ENCODE results near the gene SELENOK. TPM values are rescaled to one million over a fixed set of nuclear protein-coding genes. Genes with fewer than 3 reads are reported as not detected.

The SELENOK gene
- total and polyA plus RNA-seq, 2 of the 13 experiments (the other 11 are each of a cell fraction or from before 2014, with no cell fraction given) = 67.0 to 81.0 TPM

DNA sequence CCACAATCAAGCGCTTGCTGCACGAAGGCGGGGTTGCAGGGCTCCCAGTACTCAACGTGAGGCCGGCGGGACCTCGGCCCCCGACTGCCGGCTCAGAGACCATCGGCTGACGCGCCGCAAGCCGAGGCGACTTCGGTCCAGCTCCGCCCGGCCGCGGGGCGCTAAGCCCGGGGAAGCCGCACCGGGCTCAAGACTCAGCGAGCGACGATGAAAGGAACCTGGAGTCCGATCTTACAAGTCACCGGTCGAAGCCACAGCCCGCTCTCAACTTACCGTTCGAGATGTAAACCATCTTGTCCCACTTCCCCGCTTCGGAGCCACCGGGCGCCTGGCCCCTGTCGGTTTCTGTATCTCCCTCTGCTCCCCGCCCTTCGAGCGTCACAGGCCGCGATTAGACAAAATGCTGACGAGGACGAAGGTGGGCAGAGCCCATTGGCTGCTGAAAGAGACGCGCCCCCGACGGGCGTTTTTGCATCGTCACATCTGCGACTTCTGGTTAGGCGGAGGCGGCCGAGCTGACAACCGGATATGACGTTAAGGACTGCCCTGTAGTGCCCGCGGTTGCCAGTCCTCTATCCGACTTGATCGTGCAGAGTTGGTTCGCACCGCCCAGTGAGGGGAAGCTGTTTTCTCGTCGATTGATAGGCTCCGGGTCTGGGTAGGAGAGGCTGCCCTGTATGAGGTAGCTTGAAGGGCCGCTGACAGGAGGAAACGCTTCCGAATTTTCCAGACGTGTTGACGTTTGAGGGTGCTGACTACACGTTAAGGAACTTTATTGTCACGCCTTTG, at the start of gene SELENOK (continued):
- TF ChIP-seq, protein P1, sequence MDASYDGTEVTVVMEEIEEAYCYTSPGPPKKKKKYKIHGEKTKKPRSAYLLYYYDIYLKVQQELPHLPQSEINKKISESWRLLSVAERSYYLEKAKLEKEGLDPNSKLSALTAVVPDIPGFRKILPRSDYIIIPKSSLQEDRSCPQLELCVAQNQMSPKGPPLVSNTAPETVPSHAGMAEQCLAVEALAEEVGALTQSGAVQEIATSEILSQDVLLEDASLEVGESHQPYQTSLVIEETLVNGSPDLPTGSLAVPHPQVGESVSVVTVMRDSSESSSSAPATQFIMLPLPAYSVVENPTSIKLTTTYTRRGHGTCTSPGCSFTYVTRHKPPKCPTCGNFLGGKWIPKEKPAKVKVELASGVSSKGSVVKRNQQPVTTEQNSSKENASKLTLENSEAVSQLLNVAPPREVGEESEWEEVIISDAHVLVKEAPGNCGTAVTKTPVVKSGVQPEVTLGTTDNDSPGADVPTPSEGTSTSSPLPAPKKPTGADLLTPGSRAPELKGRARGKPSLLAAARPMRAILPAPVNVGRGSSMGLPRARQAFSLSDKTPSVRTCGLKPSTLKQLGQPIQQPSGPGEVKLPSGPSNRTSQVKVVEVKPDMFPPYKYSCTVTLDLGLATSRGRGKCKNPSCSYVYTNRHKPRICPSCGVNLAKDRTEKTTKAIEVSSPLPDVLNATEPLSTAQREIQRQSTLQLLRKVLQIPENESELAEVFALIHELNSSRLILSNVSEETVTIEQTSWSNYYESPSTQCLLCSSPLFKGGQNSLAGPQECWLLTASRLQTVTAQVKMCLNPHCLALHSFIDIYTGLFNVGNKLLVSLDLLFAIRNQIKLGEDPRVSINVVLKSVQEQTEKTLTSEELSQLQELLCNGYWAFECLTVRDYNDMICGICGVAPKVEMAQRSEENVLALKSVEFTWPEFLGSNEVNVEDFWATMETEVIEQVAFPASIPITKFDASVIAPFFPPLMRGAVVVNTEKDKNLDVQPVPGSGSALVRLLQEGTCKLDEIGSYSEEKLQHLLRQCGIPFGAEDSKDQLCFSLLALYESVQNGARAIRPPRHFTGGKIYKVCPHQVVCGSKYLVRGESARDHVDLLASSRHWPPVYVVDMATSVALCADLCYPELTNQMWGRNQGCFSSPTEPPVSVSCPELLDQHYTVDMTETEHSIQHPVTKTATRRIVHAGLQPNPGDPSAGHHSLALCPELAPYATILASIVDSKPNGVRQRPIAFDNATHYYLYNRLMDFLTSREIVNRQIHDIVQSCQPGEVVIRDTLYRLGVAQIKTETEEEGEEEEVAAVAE (CRISPR knock-in tag; IDR thresholded peaks at IDR 0.05; ENCODE audit: borderline replicate concordance) = peak; percentile 97
- peak; percentile 69 for TF ChIP-seq ELF1 (CRISPR knock-in tag; IDR thresholded peaks at IDR 0.05)
- TF ChIP-seq ZNF18 (CRISPR knock-in tag; IDR thresholded peaks at IDR 0.05; ENCODE audit: insufficient replicate concordance) = peak; percentile 12
- TF ChIP-seq BCL3 (CRISPR knock-in tag; IDR thresholded peaks at IDR 0.05) = no peak
- peak; percentile 94 for TF ChIP-seq ZSCAN31 (CRISPR knock-in tag; IDR thresholded peaks at IDR 0.05; ENCODE audit: low read depth)
- TF ChIP-seq SP2 (CRISPR knock-in tag; IDR thresholded peaks at IDR 0.05) = peak; percentile 61
- peak; percentile 23 for TF ChIP-seq HNRNPLL (IDR thresholded peaks at IDR 0.05; ENCODE audit: low read depth, low read length, poor library complexity, severe bottlenecking)
- peak; percentile 86; the same call in 1 of the 2 replicates for TF ChIP-seq RFXAP (CRISPR knock-in tag; IDR thresholded peaks at IDR 0.05; ENCODE audit: borderline replicate concordance)
- TF ChIP-seq ZNF564 (CRISPR knock-in tag; IDR thresholded peaks at IDR 0.05) = 0 out of 2 replicates have a peak, but pooled peaks have one; percentile 18
- peak; percentile 41; the same call in 1 of the 2 replicates for TF ChIP-seq NRL (CRISPR knock-in tag; IDR thresholded peaks at IDR 0.05; ENCODE audit: borderline replicate concordance)
- no peak for TF ChIP-seq CTCF (CRISPR knock-in tag; IDR thresholded peaks at IDR 0.05)
- TF ChIP-seq ZNF558 (CRISPR knock-in tag; IDR thresholded peaks at IDR 0.05; ENCODE audit: borderline replicate concordance) = no peak
- peak; percentile 10; the same call in 1 of the 2 replicates for TF ChIP-seq ZNF563 (CRISPR knock-in tag; IDR thresholded peaks at IDR 0.05)
- 0 out of 2 replicates have a peak, but pooled peaks have one; percentile 36 for TF ChIP-seq ZNF589 (CRISPR knock-in tag; conservative IDR thresholded peaks at IDR 0.05)
- peak; percentile 83 for TF ChIP-seq MAX (IDR thresholded peaks at IDR 0.05)
- peak; percentile 84 for TF ChIP-seq GABPA (IDR thresholded peaks at IDR 0.05; ENCODE audit: low read depth, low read length)
- peak; percentile 98 for TF ChIP-seq GABPA (CRISPR knock-in tag; IDR thresholded peaks at IDR 0.05; ENCODE audit: low read depth)
- TF ChIP-seq ZNF713 (CRISPR knock-in tag; IDR thresholded peaks at IDR 0.05) = no peak
